CMK (cell line): ENCODE data around the gene MATR3.

Experiments used
- DNase-seq: peaks from one replicate; pipeline ENCODE4 v3.0.0-alpha.2; 2010; ENCODE audit warnings: low read depth

Gene MATR3

GRCh38 chr5:139272471-139273321, 20.8 kb upstream of the MATR3 start:
- no peak for DNase-seq

- no peak for DNase-seq
Measured at GRCh38 chr5:139273322-139273571, 20.3 kb upstream of the MATR3 start.

- DNase-seq, result peak; percentile 78
Measured at GRCh38 chr5:139273572-139274289, 19.8 kb upstream of the MATR3 start.

- DNase-seq, result no peak
Measured at GRCh38 chr5:139275536-139275935, 18.0 kb upstream of the MATR3 start.

GRCh38 chr5:139275956-139276355, 17.6 kb upstream of the MATR3 start:
- DNase-seq, result no peak

- DNase-seq, result no peak
Measured at GRCh38 chr5:139276426-139276825, 17.1 kb upstream of the MATR3 start.

- no peak for DNase-seq
Measured at GRCh38 chr5:139277171-139277570, 16.4 kb upstream of the MATR3 start.

- DNase-seq, result no peak
Measured at GRCh38 chr5:139278540-139279274, 14.8 kb upstream of the MATR3 start.

- DNase-seq, result no peak
Measured at GRCh38 chr5:139282197-139282557, 11.4 kb upstream of the MATR3 start.

- DNase-seq, result no peak
Measured at GRCh38 chr5:139283252-139284166, 10.0 kb upstream of the MATR3 start.

- no peak for DNase-seq
Measured at GRCh38 chr5:139284295-139284694, 9.2 kb upstream of the MATR3 start.

GRCh38 chr5:139285651-139286392, 7.7 kb upstream of the MATR3 start:
- DNase-seq, result no peak

GRCh38 chr5:139287890-139288635, 5.5 kb upstream of the MATR3 start:
- DNase-seq, result no peak

- DNase-seq, result no peak
Measured at GRCh38 chr5:139291051-139291450, 2.5 kb upstream of the MATR3 start.

GRCh38 chr5:139293202-139293506, 386 bp upstream of the MATR3 start:
- no peak for DNase-seq

- peak; percentile 52 for DNase-seq
Measured at GRCh38 chr5:139294374-139295165, 1.0 kb downstream of the MATR3 start.

- no peak for DNase-seq
Measured at GRCh38 chr5:139295346-139296057, 2.0 kb downstream of the MATR3 start.

GRCh38 chr5:139296198-139296597, 2.7 kb downstream of the MATR3 start:
- DNase-seq, result no peak

- no peak for DNase-seq
Measured at GRCh38 chr5:139296862-139297326, 3.4 kb downstream of the MATR3 start.
